ENCODE data around the gene IL16.

IL16 gene

DNA sequence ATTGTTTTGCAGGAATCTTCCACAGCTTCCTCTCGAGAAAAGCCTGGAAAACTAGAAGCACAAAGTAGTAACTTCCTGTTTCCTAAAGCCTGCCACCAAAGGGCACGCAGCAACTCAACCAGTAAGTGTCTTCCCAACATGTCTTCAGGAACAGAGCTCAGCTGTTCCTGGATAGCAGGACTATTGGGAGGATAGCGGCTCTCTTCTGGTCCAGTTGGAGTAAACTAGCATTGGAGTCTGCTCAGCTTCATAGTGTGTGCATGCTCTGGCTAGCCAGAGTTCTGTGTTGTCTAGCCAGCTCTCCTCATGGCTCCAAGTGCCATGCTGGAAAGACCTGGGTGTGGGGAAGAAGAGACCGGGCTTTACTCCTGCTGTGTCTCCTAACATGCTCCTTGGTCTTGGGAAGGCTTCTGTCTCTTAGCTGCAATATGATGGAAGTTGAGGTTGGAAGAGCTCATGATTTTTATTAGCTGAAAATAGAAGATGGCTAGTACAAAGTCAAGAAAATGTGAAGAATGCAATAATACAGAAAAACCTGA, 63.1 kb downstream of the IL16 start:
- DNase-seq: no peak

DNA sequence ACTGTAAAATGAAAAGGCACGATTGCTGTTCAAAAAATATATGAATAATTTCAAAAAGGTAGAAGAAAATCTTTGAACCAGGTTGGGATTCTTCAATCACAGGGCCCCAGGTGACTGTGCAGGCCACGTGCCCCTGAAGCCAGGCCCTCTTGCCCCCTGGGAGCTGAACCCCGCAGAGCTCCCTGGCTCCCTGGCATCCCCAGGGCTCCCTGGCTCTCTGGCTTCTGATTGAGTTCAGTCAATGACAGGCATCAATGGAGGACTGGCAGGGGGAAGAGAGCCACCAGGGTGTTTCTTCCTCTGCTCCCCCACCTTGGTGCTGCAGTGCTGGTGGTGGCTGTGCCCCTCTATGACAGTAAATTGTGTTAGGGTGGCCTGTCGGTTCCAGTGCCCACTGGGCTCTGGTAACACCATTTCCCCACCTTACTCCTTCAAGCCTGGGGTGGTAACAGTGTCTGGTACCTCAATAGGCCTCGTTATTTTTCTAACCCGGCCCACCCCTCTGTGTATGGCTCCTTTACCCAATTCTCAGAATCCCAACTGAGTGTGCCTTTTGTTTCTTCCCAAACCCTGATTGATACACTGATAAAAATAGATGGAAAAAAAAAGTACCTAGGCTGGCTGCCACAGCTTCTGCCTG, 64.6 kb downstream of the IL16 start:
- DNase-seq: no peak

DNA sequence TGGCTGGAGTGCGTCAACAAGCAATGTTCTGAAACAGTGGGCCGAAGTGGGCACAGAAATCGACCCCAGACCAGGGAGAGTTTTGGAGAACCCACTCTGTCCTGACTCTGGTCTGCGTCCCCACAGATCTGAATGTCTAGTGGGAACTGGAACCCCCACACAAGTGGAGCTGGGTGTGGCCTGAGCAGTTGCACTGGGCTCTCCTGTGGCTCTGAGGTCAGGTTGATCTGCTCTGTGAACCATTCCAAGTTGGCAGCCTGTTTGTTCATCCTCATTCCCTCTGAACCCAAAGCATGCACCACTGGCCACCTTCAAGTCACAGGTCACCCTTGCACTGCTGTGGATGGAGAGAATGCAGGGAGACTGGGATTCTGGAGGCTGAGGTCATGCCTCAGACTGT, 66.8 kb downstream of the IL16 start:
- no peak for DNase-seq

GRCh38 chr15:81264072-81264857, 67.6 kb downstream of the IL16 start:
- no peak for DNase-seq

GRCh38 chr15:81265256-81265943, 68.7 kb downstream of the IL16 start:
- no peak for DNase-seq

- DNase-seq: peak; percentile 70
Measured at GRCh38 chr15:81265944-81266775, 69.5 kb downstream of the IL16 start.

GRCh38 chr15:81268340-81268739, 71.7 kb downstream of the IL16 start:
- no peak for DNase-seq

DNA sequence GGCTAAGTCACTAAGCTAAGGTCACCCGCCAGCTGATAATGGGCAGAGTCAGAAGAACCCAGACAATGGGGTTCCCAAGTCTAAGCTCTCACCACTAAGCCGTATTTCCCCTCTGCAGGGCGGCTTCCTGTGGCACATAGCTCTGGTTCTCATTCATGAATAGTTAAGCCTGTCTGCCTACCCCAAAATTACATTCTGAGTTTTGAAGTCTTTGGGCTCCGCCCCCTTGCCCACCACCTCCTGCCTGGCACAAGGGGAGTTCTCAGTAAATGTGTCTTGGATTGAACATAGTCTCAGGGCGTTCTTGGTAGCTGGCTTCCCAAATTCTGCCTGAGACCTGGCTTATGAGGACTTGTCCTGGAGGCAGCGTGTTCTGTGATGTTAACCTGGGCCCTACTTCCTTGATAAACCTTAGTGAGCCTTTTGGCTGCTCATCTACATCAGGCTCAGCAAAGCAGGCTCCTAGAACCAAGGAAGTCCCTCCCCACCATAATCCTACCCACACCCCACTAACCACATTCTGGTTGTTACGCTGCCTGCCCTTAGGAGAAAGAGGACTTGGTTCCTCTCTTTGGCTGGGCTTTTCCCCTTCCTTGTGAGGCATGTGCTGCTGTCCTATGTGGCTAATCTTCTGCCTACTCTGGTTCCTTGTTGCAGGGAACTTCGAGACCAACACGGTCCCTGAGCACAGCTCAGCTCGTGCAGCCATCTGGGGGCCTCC, 72.4 kb downstream of the IL16 start:
- no peak for DNase-seq

DNA sequence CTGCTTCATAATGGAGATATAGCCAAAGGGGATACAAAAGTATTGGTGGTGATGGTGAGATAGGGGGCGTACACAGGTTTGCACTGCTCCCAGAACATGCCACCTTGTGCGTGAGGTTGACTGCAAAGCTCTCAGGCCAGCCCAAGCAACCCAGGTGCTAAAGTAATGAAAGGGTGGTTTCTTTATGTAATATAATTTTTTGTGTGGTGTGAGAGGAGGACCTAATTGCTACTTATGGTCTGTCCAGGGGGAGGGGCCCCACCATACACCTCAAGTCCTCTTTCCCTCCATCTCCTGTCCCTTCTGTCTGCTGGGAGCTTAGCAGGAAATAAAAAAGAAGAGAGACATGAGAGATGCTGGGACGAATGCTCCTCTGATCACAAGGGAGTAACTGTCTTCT, 73.5 kb downstream of the IL16 start:
- DNase-seq: no peak

DNA sequence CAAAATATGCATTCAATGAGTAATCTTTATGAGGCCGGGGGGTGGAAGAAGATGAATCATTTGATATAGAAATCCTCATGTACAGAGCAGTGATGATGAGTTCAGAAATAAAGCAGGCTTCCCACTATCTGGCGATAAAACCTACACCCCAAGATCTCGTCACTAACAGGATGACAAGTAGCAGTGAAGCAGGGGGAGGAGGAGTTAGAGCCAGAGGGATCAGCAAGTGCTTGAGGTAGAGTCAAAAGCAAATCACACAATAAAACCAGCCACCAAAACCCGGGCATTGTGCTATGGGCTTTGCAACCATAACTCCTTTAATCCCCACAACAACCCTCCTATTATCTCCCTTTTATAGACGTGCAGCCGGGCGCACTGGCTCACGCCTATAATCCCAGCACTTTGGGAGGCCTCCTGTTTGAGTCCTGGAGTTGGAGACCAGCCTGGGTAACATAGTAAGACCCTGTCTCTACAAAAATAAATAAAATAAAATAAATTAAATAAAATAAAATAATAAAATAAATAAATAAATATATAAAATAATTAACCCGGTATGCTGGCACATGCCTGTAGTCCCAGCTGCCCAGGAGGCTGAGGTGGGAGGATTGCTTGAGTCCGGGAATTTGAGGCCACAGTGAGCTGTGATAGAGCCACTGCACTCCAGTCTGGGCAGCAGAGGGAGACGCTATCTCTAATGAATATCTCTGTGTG, 74.3 kb downstream of the IL16 start:
- no peak for DNase-seq

- no peak for DNase-seq
Measured at GRCh38 chr15:81271761-81272644, 75.3 kb downstream of the IL16 start.

DNA sequence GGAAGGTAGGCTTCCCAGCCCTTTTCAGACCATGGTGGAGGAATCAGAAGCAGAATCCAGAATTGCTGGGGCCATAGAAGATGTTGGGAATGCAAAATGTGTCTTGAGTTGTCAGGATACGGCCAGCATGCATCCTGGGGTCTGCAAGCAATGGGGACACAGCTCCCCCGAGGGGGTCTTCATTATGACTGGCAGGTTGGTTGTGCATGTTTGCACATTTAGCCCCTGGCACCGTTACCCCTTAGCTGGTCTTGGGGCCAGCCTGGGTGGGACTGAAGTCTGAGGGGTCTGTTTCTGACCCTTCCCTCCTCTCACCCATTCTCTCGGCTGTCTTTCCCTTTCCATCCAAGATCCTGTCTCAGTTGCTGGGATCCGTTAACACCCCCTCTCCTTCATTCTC, 76.5 kb downstream of the IL16 start:
- no peak for DNase-seq

DNA sequence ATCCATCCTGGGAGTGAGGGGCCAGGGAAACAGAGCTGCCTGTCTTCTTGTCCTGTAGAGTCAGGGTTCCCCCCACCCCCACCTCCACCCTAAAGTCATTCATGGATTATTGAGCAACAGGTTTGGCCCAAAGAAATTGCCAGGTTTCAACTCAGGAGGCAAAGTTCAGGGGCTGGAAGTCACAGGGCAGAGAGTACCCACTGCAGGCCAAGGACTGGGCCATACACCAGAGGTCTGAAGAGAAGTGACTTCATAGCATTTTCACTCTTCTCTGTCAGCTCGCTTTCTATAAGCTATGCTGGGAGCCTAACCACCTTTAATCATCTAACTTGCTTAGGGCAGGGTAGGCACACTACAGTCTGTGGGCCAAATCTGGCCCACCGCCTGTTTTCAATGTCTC, 77.2 kb downstream of the IL16 start:
- no peak for DNase-seq

DNA sequence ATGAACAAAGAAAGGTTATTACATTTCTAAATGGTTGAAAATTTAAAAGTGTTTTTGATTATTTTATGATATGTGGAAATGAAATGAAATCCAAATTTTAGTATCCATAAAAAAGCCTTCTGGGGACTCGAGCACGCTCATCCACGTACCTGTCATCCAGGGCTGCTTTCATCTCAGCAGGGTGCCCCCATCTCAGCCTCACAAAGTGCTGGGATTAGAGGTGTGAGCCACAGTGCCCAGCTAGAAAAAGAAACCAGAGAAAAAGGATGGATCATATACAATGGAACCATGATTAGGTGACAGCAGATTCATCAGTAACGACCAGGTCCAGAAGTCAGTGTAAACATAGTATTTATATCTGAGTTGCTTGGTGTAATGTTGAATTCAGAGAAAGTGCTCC, 77.6 kb downstream of the IL16 start:
- DNase-seq: no peak

GRCh38 chr15:81274931-81275707, 78.4 kb downstream of the IL16 start:
- peak; percentile 52 for DNase-seq

GRCh38 chr15:81275711-81276392, 79.2 kb downstream of the IL16 start:
- no peak for DNase-seq

GRCh38 chr15:81276967-81277366, 80.3 kb downstream of the IL16 start:
- DNase-seq: no peak

DNA sequence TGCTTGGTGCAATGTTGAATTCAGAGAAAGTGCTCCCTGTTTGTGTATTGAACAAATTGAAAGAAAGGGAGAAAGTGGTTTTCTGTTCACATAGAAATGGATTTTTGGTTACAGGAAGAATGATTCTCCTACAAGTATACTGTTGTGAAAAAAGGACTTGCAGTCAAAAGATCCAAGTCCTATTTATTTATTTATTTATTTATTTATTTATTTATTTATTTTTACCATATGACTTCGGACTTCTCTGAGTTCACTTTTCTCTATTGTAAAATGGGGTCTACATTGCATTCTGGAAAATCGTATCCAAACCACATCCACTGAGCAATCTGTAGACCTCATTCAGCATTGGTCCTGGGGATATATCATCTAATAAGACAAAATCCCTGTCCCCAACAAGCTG, 81.2 kb downstream of the IL16 start:
- DNase-seq: no peak

All from amniotic stem cell (primary cell).